Measurements from ENCODE around the gene TIGAR.

The TIGAR gene

GRCh38 chr12:4320853-4321701 lies at the start of gene TIGAR:
TIGAR (plus strand) TSS chr12:4321213; CDS start chr12:4321272, 59 bp downstream.
- DNase-seq: peak; percentile 92

- peak; percentile 94 for DNase-seq
Measured at GRCh38 chr12:4271717-4272423, 49.1 kb upstream of the TIGAR start.

GRCh38 chr12:4272424-4273272 lies 48.4 kb upstream of the TIGAR start:
- peak; percentile 87 for DNase-seq

GRCh38 chr12:4273273-4273651 lies 47.8 kb upstream of the TIGAR start:
- DNase-seq: no peak

GRCh38 chr12:4273652-4274395 lies 47.2 kb upstream of the TIGAR start, which contains the start of gene CCND2:
CCND2 (plus strand) TSS chr12:4273762; CDS start chr12:4274041, 279 bp downstream.
- peak; percentile 84 for DNase-seq

GRCh38 chr12:4274396-4275015 lies 46.5 kb upstream of the TIGAR start:
- DNase-seq: no peak

- DNase-seq: no peak
Measured at GRCh38 chr12:4275016-4275869, 45.8 kb upstream of the TIGAR start.

- no peak for DNase-seq
Measured at GRCh38 chr12:4275870-4276301, 45.1 kb upstream of the TIGAR start.

- DNase-seq: peak; percentile 90
Measured at GRCh38 chr12:4276524-4277204, 44.3 kb upstream of the TIGAR start.

GRCh38 chr12:4277205-4277543 lies 43.8 kb upstream of the TIGAR start:
- no peak for DNase-seq

- no peak for DNase-seq
Measured at GRCh38 chr12:4277857-4278256, 43.2 kb upstream of the TIGAR start.

- peak; percentile 47 for DNase-seq
Measured at GRCh38 chr12:4278329-4279197, 42.5 kb upstream of the TIGAR start.

- DNase-seq: no peak
Measured at GRCh38 chr12:4279198-4279690, 41.8 kb upstream of the TIGAR start.

- no peak for DNase-seq
Measured at GRCh38 chr12:4280351-4281163, 40.5 kb upstream of the TIGAR start.

- no peak for DNase-seq
Measured at GRCh38 chr12:4281173-4281654, 39.8 kb upstream of the TIGAR start.

- no peak for DNase-seq
Measured at GRCh38 chr12:4282103-4282891, 38.7 kb upstream of the TIGAR start.

- no peak for DNase-seq
Measured at GRCh38 chr12:4282892-4283511, 38.0 kb upstream of the TIGAR start.
